ENCODE results near the gene DNPEP.

DNA sequence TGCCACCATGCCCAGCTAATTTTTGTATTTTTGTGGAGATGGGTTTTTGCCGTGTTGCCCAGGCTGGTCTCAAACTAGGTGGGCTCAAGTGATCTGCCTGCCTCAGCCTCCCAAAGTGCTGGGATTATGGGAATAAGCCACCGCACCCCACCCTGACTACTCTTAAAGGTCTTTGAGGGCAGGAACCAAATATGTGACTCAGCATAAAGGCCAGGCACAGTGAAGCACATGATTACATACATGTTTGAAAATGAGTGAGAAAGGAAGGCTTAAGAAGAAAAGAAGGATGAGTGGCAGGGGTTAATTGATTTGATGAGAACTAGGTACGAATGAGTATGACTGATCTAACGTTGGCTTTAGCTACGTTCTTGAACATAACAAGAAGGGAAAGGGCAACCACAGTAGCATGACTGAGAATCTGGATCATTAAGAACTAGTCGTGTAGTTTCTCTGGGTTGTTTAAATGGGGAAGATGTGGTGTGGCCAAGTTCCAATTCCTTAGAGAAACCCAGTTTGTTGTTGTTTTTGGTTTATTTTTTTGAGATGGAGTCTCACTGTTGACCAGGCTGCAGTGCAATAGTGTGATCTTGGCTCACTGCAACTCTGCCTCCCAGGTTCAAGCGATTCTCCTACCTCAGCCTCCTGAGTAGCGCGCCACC, 61.9 kb downstream of the DNPEP start:
- TF ChIP-seq ZNF274 (IDR thresholded peaks at IDR 0.05; ENCODE audit: low read depth, low read length) (no peak), YY1 (IDR thresholded peaks at IDR 0.05; ENCODE audit: insufficient read depth, insufficient read length) (no peak)

All from NT2/D1 (cell line).